Measurements from ENCODE around the gene LAMTOR2.

- TF ChIP-seq, protein P1, sequence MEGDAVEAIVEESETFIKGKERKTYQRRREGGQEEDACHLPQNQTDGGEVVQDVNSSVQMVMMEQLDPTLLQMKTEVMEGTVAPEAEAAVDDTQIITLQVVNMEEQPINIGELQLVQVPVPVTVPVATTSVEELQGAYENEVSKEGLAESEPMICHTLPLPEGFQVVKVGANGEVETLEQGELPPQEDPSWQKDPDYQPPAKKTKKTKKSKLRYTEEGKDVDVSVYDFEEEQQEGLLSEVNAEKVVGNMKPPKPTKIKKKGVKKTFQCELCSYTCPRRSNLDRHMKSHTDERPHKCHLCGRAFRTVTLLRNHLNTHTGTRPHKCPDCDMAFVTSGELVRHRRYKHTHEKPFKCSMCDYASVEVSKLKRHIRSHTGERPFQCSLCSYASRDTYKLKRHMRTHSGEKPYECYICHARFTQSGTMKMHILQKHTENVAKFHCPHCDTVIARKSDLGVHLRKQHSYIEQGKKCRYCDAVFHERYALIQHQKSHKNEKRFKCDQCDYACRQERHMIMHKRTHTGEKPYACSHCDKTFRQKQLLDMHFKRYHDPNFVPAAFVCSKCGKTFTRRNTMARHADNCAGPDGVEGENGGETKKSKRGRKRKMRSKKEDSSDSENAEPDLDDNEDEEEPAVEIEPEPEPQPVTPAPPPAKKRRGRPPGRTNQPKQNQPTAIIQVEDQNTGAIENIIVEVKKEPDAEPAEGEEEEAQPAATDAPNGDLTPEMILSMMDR (IDR thresholded peaks at IDR 0.05): no peak
- TF ChIP-seq POLR2A (IDR thresholded peaks at IDR 0.05) (no peak), EP300 (IDR thresholded peaks at IDR 0.05) (no peak)
Observed at GRCh38 chr1:156019946-156020292, 34.7 kb upstream of the LAMTOR2 start.

Measured in gastroesophageal sphincter (tissue), 3 donors.